Measurements from ENCODE around the gene ZNF487. TPM values are rescaled to one million over a fixed set of nuclear protein-coding genes. Genes with fewer than 3 reads are reported as not detected.

Gene ZNF487
- total RNA-seq, 1 experiment from 2014 or later, result 7.6 TPM

- CTCF ChIA-PET, result interaction anchor here (0.6 kb wide), 1 partner anchor 22 kb away, joined by 3 read pairs; no protein-coding TSS in a partner anchor
Observed at GRCh38 chr10:43401627-43402026, 35.3 kb upstream of the ZNF487 start.

GRCh38 chr10:43402176-43402575 is 34.7 kb upstream of the ZNF487 start:
- TF ChIP-seq, protein P1, sequence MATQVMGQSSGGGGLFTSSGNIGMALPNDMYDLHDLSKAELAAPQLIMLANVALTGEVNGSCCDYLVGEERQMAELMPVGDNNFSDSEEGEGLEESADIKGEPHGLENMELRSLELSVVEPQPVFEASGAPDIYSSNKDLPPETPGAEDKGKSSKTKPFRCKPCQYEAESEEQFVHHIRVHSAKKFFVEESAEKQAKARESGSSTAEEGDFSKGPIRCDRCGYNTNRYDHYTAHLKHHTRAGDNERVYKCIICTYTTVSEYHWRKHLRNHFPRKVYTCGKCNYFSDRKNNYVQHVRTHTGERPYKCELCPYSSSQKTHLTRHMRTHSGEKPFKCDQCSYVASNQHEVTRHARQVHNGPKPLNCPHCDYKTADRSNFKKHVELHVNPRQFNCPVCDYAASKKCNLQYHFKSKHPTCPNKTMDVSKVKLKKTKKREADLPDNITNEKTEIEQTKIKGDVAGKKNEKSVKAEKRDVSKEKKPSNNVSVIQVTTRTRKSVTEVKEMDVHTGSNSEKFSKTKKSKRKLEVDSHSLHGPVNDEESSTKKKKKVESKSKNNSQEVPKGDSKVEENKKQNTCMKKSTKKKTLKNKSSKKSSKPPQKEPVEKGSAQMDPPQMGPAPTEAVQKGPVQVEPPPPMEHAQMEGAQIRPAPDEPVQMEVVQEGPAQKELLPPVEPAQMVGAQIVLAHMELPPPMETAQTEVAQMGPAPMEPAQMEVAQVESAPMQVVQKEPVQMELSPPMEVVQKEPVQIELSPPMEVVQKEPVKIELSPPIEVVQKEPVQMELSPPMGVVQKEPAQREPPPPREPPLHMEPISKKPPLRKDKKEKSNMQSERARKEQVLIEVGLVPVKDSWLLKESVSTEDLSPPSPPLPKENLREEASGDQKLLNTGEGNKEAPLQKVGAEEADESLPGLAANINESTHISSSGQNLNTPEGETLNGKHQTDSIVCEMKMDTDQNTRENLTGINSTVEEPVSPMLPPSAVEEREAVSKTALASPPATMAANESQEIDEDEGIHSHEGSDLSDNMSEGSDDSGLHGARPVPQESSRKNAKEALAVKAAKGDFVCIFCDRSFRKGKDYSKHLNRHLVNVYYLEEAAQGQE (IDR thresholded peaks at IDR 0.05; ENCODE audit: insufficient read depth in 1 of 2, low read depth in 2 of 2, low read length in 1 of 2), result no peak
- TF ChIP-seq CTCF (IDR thresholded peaks at IDR 0.05), result no peak
- TF ChIP-seq SIN3A (IDR thresholded peaks at IDR 0.05; ENCODE audit: borderline replicate concordance, insufficient read depth, low read depth, low read length), result no peak
- no peak; the same call in 1 of the 2 replicates for TF ChIP-seq POLR2AphosphoS5 (IDR thresholded peaks at IDR 0.05; ENCODE audit: low read depth, low read length)
- TF ChIP-seq TCF7L2 (IDR thresholded peaks at IDR 0.05; ENCODE audit: low read depth, low read length), result no peak
- DNase-seq (ENCODE audit: low read depth, low spot score), result no peak
- POLR2A ChIA-PET, result no interaction called here
- no peaks in the 10 kb centered on the region for H3K27me3 ChIP-seq (ENCODE audit: control insufficient read depth, insufficient read depth, low read length)
- H3K4me3 ChIP-seq (ENCODE audit: low read depth in 2 of 2, low read length in 2 of 2), result no peak overlapping the region
- CTCF ChIA-PET, result no interaction called here
- BruUV-seq (replicated peaks), result no TSS peak
- H3K27ac ChIP-seq (ENCODE audit: low read length), result peak overlapping the region; percentile 76
- in situ Hi-C loops (cut with HindIII; ENCODE audit: low pct_unique_long_range_greater_than_20kb, low sequenced_read_pairs), result no loop called here
- H3K9me3 ChIP-seq (ENCODE audit: control insufficient read depth, insufficient read depth, low read depth, low read length), result no peaks in the 10 kb centered on the region
- intact Hi-C loops (cut with micrococcal nuclease; ENCODE audit: unreplicated experiment), result no loop called here
- peaks cover 9% of the 10 kb centered on the region for H3K36me3 ChIP-seq (ENCODE audit: control insufficient read depth, insufficient read depth, low read length)
- no peak for ATAC-seq
- peaks cover 57% of the 10 kb centered on the region for H3K4me1 ChIP-seq (ENCODE audit: control insufficient read depth, insufficient read depth, low read length)

More at GRCh38 chr10:43401627-43402026, 35.3 kb upstream of the ZNF487 start:
- no peaks in the 10 kb centered on the region for H3K9me3 ChIP-seq (ENCODE audit: control insufficient read depth, insufficient read depth, low read depth, low read length)
- no peaks in the 10 kb centered on the region for H3K27me3 ChIP-seq (ENCODE audit: control insufficient read depth, insufficient read depth, low read length)
- peaks cover 5% of the 10 kb centered on the region for H3K36me3 ChIP-seq (ENCODE audit: control insufficient read depth, insufficient read depth, low read length)
- TF ChIP-seq TCF7L2 (IDR thresholded peaks at IDR 0.05; ENCODE audit: low read depth, low read length) (no peak), POLR2AphosphoS5 (IDR thresholded peaks at IDR 0.05; ENCODE audit: low read depth, low read length) (no peak), SIN3A (IDR thresholded peaks at IDR 0.05; ENCODE audit: borderline replicate concordance, insufficient read depth, low read depth, low read length) (no peak), CTCF (IDR thresholded peaks at IDR 0.05) (no peak)
- TF ChIP-seq, protein P1 (IDR thresholded peaks at IDR 0.05; ENCODE audit: insufficient read depth in 1 of 2, low read depth in 2 of 2, low read length in 1 of 2), result no peak
- POLR2A ChIA-PET, result no interaction called here
- ATAC-seq (no peak), DNase-seq (ENCODE audit: low read depth, low spot score) (no peak)
- peak overlapping the region in 1 of 2 experiments; percentile 9; a peak in 1 of 4 replicates for H3K4me3 ChIP-seq (ENCODE audit: low read depth in 2 of 2, low read length in 2 of 2)
- BruUV-seq (replicated peaks), result no TSS peak
- peak overlapping the region; percentile 76 for H3K27ac ChIP-seq (ENCODE audit: low read length)
- in situ Hi-C loops (cut with HindIII; ENCODE audit: low pct_unique_long_range_greater_than_20kb, low sequenced_read_pairs), result no loop called here
- intact Hi-C loops (cut with micrococcal nuclease; ENCODE audit: unreplicated experiment), result no loop called here
- H3K4me1 ChIP-seq (ENCODE audit: control insufficient read depth, insufficient read depth, low read length), result peaks cover 57% of the 10 kb centered on the region

Data from Panc1 (cell line).